ENCODE measurements around the gene BCOR. TPM values are rescaled to one million over a fixed set of nuclear protein-coding genes. Genes with fewer than 3 reads are reported as not detected.

BCOR gene
- total RNA-seq, 2 experiments from 2014 or later = 48.0 to 64.3 TPM

DNA sequence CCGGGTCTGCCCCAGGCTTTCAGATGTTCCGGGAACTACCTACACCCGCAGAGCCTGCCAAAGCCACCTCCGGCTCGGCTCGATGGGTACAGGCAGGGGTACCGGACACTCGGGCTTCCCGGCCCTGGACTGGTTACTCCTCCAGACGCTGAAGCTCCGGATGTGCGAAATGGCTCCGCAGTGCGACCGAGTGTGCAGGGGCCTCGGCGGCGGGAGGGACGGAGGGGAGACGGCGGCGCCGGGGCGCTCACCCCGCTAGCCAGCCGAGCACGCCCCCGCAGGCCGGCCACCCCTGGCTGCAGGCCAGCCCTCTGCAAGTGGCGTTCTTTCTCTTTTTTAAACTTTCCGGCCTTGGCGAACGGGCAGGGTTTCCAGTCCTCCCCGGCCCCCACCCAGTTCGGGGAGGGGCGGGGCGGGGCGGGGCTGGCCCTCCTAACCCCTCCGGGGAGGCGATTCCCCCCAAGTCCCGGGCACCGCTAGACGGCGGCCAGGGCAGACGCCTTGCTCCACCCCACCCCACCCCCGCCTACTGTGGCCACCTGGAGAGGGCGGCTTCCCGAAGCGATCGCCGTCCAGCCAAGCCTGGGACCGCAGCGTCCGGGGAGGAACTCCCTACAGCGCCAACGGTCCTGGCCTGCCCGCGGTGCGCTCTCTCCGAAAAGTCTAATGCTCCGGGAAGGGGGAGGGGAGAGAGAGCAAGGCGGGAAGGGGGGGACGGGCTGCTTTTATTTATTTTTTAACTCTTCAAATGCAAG, 7.5 kb downstream of the BCOR start:
- Histone ChIP-seq H4K20me1 (ENCODE audit: insufficient read depth, low read length) (peaks cover 48% of the 10 kb centered on the region), H3K27ac (ENCODE audit: low read depth, low read length, poor library complexity, severe bottlenecking) (no peak overlapping the region), H3K36me3 (ENCODE audit: insufficient read depth, low read length) (peaks cover 22% of the 10 kb centered on the region), H3K4me3 (ENCODE audit: low read depth, low read length, poor library complexity, severe bottlenecking) (peak overlapping the region; percentile 63), H2AFZ (ENCODE audit: low read length) (no peak overlapping the region), H3K4me2 (ENCODE audit: low read length) (peak overlapping the region; percentile 75), H3K4me1 (ENCODE audit: insufficient read depth, low read length, poor library complexity, severe bottlenecking) (peaks cover 86% of the 10 kb centered on the region), H3K79me2 (ENCODE audit: insufficient read depth, low read depth, low read length) (peaks cover 98% of the 10 kb centered on the region), H3K9me2 (ENCODE audit: insufficient read depth, low read length) (no peaks in the 10 kb centered on the region), H3K9me3 (ENCODE audit: low read length) (no peaks in the 10 kb centered on the region)
- ChIA-PET POLR2A (no interaction called here), CTCF (ENCODE audit: unreplicated experiment) (no interaction called here)
- TF ChIP-seq EZH2phosphoT487 (IDR thresholded peaks at IDR 0.05; ENCODE audit: borderline replicate concordance, low read depth, low read length) = no peak
- TF ChIP-seq, protein P1, sequence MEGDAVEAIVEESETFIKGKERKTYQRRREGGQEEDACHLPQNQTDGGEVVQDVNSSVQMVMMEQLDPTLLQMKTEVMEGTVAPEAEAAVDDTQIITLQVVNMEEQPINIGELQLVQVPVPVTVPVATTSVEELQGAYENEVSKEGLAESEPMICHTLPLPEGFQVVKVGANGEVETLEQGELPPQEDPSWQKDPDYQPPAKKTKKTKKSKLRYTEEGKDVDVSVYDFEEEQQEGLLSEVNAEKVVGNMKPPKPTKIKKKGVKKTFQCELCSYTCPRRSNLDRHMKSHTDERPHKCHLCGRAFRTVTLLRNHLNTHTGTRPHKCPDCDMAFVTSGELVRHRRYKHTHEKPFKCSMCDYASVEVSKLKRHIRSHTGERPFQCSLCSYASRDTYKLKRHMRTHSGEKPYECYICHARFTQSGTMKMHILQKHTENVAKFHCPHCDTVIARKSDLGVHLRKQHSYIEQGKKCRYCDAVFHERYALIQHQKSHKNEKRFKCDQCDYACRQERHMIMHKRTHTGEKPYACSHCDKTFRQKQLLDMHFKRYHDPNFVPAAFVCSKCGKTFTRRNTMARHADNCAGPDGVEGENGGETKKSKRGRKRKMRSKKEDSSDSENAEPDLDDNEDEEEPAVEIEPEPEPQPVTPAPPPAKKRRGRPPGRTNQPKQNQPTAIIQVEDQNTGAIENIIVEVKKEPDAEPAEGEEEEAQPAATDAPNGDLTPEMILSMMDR (conservative IDR thresholded peaks at IDR 0.05; ENCODE audit: low read length) = no peak
- peak; percentile 27 for DNase-seq (ENCODE audit: low spot score)
- intact Hi-C loops (cut with micrococcal nuclease; ENCODE audit: unreplicated experiment) = loop anchor here (2.0 to 10.0 kb wide), 2 partner anchors 75 to 135 kb away; no protein-coding TSS in a partner anchor
- no TSS peak for BruUV-seq (replicated peaks)

DNA sequence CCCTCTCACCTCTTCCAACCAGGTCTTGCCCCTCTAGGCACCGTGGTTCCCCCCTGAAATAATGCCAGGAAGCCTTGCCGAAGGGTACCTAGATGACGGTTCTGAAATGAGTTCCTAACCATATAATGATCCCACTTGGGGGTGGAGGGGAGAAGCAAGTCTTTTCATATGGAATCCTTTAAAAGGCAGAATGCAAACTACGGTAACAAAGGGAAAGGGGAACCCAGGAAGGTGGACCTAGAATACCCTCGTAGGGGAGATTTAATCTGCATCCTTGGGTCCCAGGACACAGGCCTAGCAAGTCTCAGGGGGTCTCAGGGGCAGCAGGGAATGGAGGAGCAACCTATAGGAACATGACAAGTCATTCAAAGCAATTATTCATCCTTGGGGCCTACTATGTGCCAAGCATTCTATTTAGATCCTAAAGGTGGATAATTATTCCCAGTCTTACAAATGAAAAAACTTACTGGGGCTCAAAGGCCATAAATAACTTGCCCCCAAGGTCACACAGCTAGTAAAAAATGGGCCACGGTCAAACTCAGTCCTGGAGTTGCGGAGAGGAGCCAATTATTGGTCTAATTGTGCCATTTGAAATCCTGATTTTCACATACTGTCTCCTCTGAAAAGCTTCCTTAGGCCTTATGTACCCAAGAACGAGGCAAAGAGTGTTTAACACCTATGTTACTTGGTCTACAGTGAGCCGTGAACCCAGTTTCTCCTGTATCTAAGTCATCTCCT, 8.8 kb downstream of the BCOR start:
- Histone ChIP-seq H3K4me1 (ENCODE audit: insufficient read depth, low read length, poor library complexity, severe bottlenecking) (peaks cover 90% of the 10 kb centered on the region), H3K9me2 (ENCODE audit: insufficient read depth, low read length) (no peaks in the 10 kb centered on the region), H4K20me1 (ENCODE audit: insufficient read depth, low read length) (peaks cover 43% of the 10 kb centered on the region), H3K4me3 (ENCODE audit: low read depth, low read length, poor library complexity, severe bottlenecking) (no peak overlapping the region), H2AFZ (ENCODE audit: low read length) (no peak overlapping the region), H3K79me2 (ENCODE audit: insufficient read depth, low read depth, low read length) (peaks cover 98% of the 10 kb centered on the region), H3K27ac (ENCODE audit: low read depth, low read length, poor library complexity, severe bottlenecking) (no peak overlapping the region), H3K36me3 (ENCODE audit: insufficient read depth, low read length) (peaks cover 20% of the 10 kb centered on the region), H3K9me3 (ENCODE audit: low read length) (no peaks in the 10 kb centered on the region), H3K4me2 (ENCODE audit: low read length) (peak overlapping the region; percentile 75)
- TF ChIP-seq, protein P1 (conservative IDR thresholded peaks at IDR 0.05; ENCODE audit: low read length) = no peak
- no peak for TF ChIP-seq EZH2phosphoT487 (IDR thresholded peaks at IDR 0.05; ENCODE audit: borderline replicate concordance, low read depth, low read length)
- ChIA-PET CTCF (ENCODE audit: unreplicated experiment) (no interaction called here), POLR2A (interaction anchor here (1.3 kb wide), 1 partner anchor 88 kb away, joined by 3 read pairs; no protein-coding TSS in a partner anchor)
- no TSS peak for BruUV-seq (replicated peaks)
- DNase-seq (ENCODE audit: low spot score) = no peak
- intact Hi-C loops (cut with micrococcal nuclease; ENCODE audit: unreplicated experiment) = no loop called here

DNA sequence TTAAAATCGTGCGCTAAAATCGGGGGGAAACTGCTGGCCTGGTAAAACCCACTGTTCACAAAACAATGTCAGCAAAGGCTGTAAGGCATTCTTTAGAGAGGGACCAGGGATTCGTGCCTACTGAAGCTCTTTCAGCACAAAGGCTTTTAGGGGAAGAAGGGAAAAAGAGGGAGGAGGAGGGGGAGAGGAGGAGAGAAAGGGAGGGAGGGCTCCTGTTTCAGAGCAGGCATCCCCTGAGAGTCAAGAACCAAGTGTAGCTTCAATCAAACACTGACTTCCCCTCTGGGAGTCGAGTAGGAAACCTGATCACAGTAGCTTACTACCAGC, 9.5 kb downstream of the BCOR start:
- Histone ChIP-seq H3K9me3 (ENCODE audit: low read length) (no peaks in the 10 kb centered on the region), H3K4me3 (ENCODE audit: low read depth, low read length, poor library complexity, severe bottlenecking) (no peak overlapping the region), H3K4me1 (ENCODE audit: insufficient read depth, low read length, poor library complexity, severe bottlenecking) (peaks cover 90% of the 10 kb centered on the region), H3K79me2 (ENCODE audit: insufficient read depth, low read depth, low read length) (peaks cover 98% of the 10 kb centered on the region), H3K27ac (ENCODE audit: low read depth, low read length, poor library complexity, severe bottlenecking) (no peak overlapping the region), H3K4me2 (ENCODE audit: low read length) (no peak overlapping the region), H2AFZ (ENCODE audit: low read length) (no peak overlapping the region), H3K36me3 (ENCODE audit: insufficient read depth, low read length) (peaks cover 18% of the 10 kb centered on the region), H4K20me1 (ENCODE audit: insufficient read depth, low read length) (peaks cover 38% of the 10 kb centered on the region), H3K9me2 (ENCODE audit: insufficient read depth, low read length) (no peaks in the 10 kb centered on the region)
- BruUV-seq (replicated peaks) = no TSS peak
- no peak for DNase-seq (ENCODE audit: low spot score)
- TF ChIP-seq, protein P1 (conservative IDR thresholded peaks at IDR 0.05; ENCODE audit: low read length) = no peak
- no peak for TF ChIP-seq EZH2phosphoT487 (IDR thresholded peaks at IDR 0.05; ENCODE audit: borderline replicate concordance, low read depth, low read length)
- intact Hi-C loops (cut with micrococcal nuclease; ENCODE audit: unreplicated experiment) = no loop called here
- ChIA-PET CTCF (ENCODE audit: unreplicated experiment) (no interaction called here), POLR2A (interaction anchor here (0.9 to 1.3 kb wide), 2 partner anchors 9 to 89 kb away, joined by 3 read pairs; partner anchors contain the start of gene BCOR)
